Measurements from ENCODE around the gene ATOH8.

The ATOH8 gene

DNA sequence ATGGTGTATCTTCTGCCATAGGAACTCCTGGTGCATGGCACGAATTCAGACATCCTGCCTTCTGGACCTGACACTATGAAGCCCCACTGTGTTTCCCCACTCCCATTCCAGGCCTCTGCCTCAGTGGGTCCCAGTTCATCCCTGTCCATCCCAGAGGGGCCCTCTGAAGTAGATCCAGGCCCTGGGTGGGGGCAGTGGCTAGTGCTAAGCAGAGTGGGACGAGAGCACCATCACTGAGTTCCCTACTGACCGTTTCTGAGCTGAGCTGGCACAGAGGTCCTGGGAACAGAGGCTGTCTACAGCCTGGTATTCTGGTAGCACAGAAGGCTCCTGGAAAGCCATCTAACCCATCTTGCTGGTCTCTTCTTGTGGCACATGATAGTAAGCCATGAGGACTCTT lies 54.0 kb downstream of the ATOH8 start:
- TF ChIP-seq, protein P1, sequence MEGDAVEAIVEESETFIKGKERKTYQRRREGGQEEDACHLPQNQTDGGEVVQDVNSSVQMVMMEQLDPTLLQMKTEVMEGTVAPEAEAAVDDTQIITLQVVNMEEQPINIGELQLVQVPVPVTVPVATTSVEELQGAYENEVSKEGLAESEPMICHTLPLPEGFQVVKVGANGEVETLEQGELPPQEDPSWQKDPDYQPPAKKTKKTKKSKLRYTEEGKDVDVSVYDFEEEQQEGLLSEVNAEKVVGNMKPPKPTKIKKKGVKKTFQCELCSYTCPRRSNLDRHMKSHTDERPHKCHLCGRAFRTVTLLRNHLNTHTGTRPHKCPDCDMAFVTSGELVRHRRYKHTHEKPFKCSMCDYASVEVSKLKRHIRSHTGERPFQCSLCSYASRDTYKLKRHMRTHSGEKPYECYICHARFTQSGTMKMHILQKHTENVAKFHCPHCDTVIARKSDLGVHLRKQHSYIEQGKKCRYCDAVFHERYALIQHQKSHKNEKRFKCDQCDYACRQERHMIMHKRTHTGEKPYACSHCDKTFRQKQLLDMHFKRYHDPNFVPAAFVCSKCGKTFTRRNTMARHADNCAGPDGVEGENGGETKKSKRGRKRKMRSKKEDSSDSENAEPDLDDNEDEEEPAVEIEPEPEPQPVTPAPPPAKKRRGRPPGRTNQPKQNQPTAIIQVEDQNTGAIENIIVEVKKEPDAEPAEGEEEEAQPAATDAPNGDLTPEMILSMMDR (conservative IDR thresholded peaks at IDR 0.05; ENCODE audit: low read depth, low read length): no peak

GRCh38 chr2:85810371-85811179 lies 56.8 kb downstream of the ATOH8 start:
- Histone ChIP-seq H4K20me1 (ENCODE audit: insufficient read depth) (no peaks in the 10 kb centered on the region), H2AFZ (ENCODE audit: low read depth) (no peak overlapping the region), H3K4me1 (ENCODE audit: low read depth, poor library complexity, severe bottlenecking) (no peaks in the 10 kb centered on the region), H3K27ac (no peak overlapping the region), H3K27me3 (ENCODE audit: insufficient read depth, low read depth) (no peaks in the 10 kb centered on the region), H3K4me2 (no peak overlapping the region), H3K9ac (no peak overlapping the region), H3K79me2 (ENCODE audit: insufficient read depth, low read depth) (no peaks in the 10 kb centered on the region), H3K4me3 (IDR thresholded peaks at IDR 0.05; ENCODE audit: insufficient read depth, low read depth, low read length) (no peak overlapping the region), H3K36me3 (ENCODE audit: insufficient read depth) (no peaks in the 10 kb centered on the region)
- TF ChIP-seq, protein P1 (conservative IDR thresholded peaks at IDR 0.05; ENCODE audit: low read depth, low read length): no peak

More for the DNA sequence above, 54.0 kb downstream of the ATOH8 start:
- Histone ChIP-seq H3K27ac (no peak overlapping the region), H3K4me2 (no peak overlapping the region), H3K4me1 (ENCODE audit: low read depth, poor library complexity, severe bottlenecking) (peaks cover 5% of the 10 kb centered on the region), H3K27me3 (ENCODE audit: insufficient read depth, low read depth) (no peaks in the 10 kb centered on the region), H3K4me3 (IDR thresholded peaks at IDR 0.05; ENCODE audit: insufficient read depth, low read depth, low read length) (no peak overlapping the region), H3K79me2 (ENCODE audit: insufficient read depth, low read depth) (no peaks in the 10 kb centered on the region), H4K20me1 (ENCODE audit: insufficient read depth) (no peaks in the 10 kb centered on the region), H2AFZ (ENCODE audit: low read depth) (no peak overlapping the region), H3K9ac (no peak overlapping the region), H3K36me3 (ENCODE audit: insufficient read depth) (no peaks in the 10 kb centered on the region)

DNA sequence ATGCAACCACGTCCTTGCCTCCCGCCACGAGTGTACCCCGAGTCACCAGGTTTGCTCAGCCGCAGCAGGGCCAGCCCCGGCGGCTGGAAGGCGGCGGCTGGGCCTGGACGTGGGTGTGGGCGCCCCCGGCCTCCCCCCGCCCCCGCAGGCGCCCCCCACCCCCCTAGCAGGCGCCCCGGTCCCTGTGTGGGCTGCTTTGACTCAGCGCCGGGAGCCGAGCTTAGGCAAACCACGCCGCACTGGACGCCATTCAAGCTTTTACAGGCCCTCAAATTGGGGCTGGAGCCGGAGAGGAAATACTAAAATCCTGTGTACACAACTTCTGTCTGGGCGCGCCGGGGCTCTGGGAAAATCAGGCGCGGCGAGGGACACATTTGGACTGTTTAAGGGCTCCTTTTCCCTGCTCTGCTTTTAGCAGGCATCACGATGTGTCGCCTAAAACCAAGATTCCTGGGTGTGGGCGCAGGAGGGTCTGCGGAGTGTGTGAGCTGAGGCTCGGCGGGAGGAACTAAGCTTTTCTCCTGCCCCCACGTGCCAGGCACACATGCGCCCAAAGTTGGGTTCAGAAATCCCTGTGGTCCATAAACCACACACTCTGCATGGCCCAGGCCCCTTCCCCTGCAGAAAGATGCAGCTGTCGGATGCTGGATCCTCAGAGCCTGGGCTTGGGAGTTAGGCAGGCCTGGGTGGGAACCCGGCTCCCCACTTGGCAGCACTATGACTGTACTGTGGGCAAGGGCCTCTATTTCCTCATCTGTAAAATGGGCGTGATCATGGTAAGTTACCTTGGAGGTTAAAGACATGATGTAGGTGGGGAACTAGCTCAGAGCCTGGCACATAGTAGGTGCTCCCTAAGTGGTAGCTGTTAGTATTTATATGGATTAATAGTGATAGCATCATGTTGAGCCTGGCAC lies 57.6 kb downstream of the ATOH8 start:
- no peak overlapping the region for H3K27ac ChIP-seq
- H3K36me3 ChIP-seq (ENCODE audit: insufficient read depth): no peaks in the 10 kb centered on the region
- TF ChIP-seq, protein P1 (conservative IDR thresholded peaks at IDR 0.05; ENCODE audit: low read depth, low read length): no peak
- no peak overlapping the region for H3K9ac ChIP-seq
- H3K4me2 ChIP-seq: no peak overlapping the region
- no peaks in the 10 kb centered on the region for H3K79me2 ChIP-seq (ENCODE audit: insufficient read depth, low read depth)
- no peaks in the 10 kb centered on the region for H3K27me3 ChIP-seq (ENCODE audit: insufficient read depth, low read depth)
- H4K20me1 ChIP-seq (ENCODE audit: insufficient read depth): no peaks in the 10 kb centered on the region
- no peaks in the 10 kb centered on the region for H3K4me1 ChIP-seq (ENCODE audit: low read depth, poor library complexity, severe bottlenecking)
- no peak overlapping the region for H2AFZ ChIP-seq (ENCODE audit: low read depth)
- H3K4me3 ChIP-seq (IDR thresholded peaks at IDR 0.05; ENCODE audit: insufficient read depth, low read depth, low read length): no peak overlapping the region

GRCh38 chr2:85812094-85812735 lies 58.4 kb downstream of the ATOH8 start:
- Histone ChIP-seq H3K36me3 (ENCODE audit: insufficient read depth) (no peaks in the 10 kb centered on the region), H3K27ac (no peak overlapping the region), H3K9ac (no peak overlapping the region), H3K4me2 (no peak overlapping the region), H3K79me2 (ENCODE audit: insufficient read depth, low read depth) (no peaks in the 10 kb centered on the region), H3K4me1 (ENCODE audit: low read depth, poor library complexity, severe bottlenecking) (no peaks in the 10 kb centered on the region), H4K20me1 (ENCODE audit: insufficient read depth) (no peaks in the 10 kb centered on the region), H2AFZ (ENCODE audit: low read depth) (no peak overlapping the region), H3K27me3 (ENCODE audit: insufficient read depth, low read depth) (no peaks in the 10 kb centered on the region), H3K4me3 (IDR thresholded peaks at IDR 0.05; ENCODE audit: insufficient read depth, low read depth, low read length) (no peak overlapping the region)
- TF ChIP-seq, protein P1 (conservative IDR thresholded peaks at IDR 0.05; ENCODE audit: low read depth, low read length): no peak

Data from KMS-11 (cell line).